HepG2 (cell line): ENCODE results near the gene CARMIL1. TPM values are rescaled to one million over a fixed set of nuclear protein-coding genes. Genes with fewer than 3 reads are reported as not detected.

Experiments used
- ATAC-seq: fragments of 200-7000 bp; cut with Tn5 transposase; 3 replicates; pipeline ENCODE4 v1.9.1; 2020; ENCODE audit warnings: mild to moderate bottlenecking, moderate library complexity
- BruUV-seq: library from RNA; stranded (reverse); fragments of 400-500 nt; replicated peaks from 2 replicates; lab custom pipeline; 2021; lab: Mats Ljungman, UMichigan
- CTCF ChIA-PET: fragments of 300-600 bp; formaldehyde crosslinking; extraction: SDS; loops from one replicate; lab custom pipeline; 2021; ENCODE audit warnings: low total read pairs, inconsistent platforms, low intra/inter-chr PET ratio; lab: Yijun Ruan, JAX
- POLR2A ChIA-PET: fragments of 350-600 bp; sonication (Branson Sonifier 250); formaldehyde crosslinking; loops from one replicate; lab custom pipeline; 2020; ENCODE audit warnings: antibody characterized with exemption, inconsistent platforms; lab: Yijun Ruan, JAX
- DNase-seq: peaks from one replicate; pipeline ENCODE4 v3.0.0-alpha.2; 2015; ENCODE audit warnings: low spot score
- FAIRE-seq: peaks from 3 replicates; lab custom pipeline; 2011; peaks lifted over from hg19 to GRCh38; lab: Jason Lieb, UNC
- H2AFZ ChIP-seq: one replicate; pipeline ENCODE4 v1.6.1; 2011; ENCODE audit warnings: low read length, inconsistent platforms
- H3K27ac ChIP-seq: fragments of 300-600 bp; 3 replicates; pipeline ENCODE4 v1.8.0; 2011; ENCODE audit warnings: mixed run types, mild to moderate bottlenecking, mixed read lengths, low read length, inconsistent platforms; ENCODE audit not compliant: insufficient read depth; ENCODE audit errors: extremely low read length
- H3K27me3 ChIP-seq, 2 experiments: fragments of 200-600 bp in 1 of 2; 2 replicates in 1 of 2; 3 replicates in 1 of 2; pipeline versions ENCODE4 v1.6.0 to v1.8.0; 2011; ENCODE audit warnings: low read length in 2 of 2, mild to moderate bottlenecking in 2 of 2, moderate library complexity in 2 of 2, inconsistent platforms in 1 of 2; ENCODE audit not compliant: insufficient read depth in 2 of 2, control insufficient read depth in 1 of 2
- H3K36me3 ChIP-seq, 2 experiments: fragments of 200-600 bp in 1 of 2; replicated peaks in 1 of 2; 2 replicates in 1 of 2; 3 replicates in 1 of 2; pipeline versions ENCODE4 v1.5.1 to v1.8.0; 2011; ENCODE audit warnings: low read length in 2 of 2, inconsistent platforms in 1 of 2; ENCODE audit not compliant: insufficient read depth in 2 of 2, control insufficient read depth in 1 of 2
- H3K4me1 ChIP-seq: 2 replicates; pipeline ENCODE4 v1.5.1; 2012; ENCODE audit warnings: low read length, inconsistent platforms; ENCODE audit not compliant: insufficient read depth
- H3K4me2 ChIP-seq: 2 replicates; pipeline ENCODE4 v1.6.0; 2011; ENCODE audit warnings: low read depth, low read length, inconsistent platforms
- H3K4me3 ChIP-seq, 3 experiments: fragments of 200-600 bp in 1 of 3; sonication (generic), shearing (Covaris generic) in 1 of 3; replicated peaks in 1 of 3; 2 replicates each; pipeline ENCODE4 v1.5.1; 2011 to 2016; ENCODE audit warnings: low read length in 3 of 3, inconsistent platforms in 2 of 3, low read depth in 2 of 3, mild to moderate bottlenecking in 2 of 3, control low read depth in 1 of 3, mixed read lengths in 1 of 3; ENCODE audit not compliant: insufficient read depth in 1 of 3
- H3K79me2 ChIP-seq: one replicate; pipeline ENCODE4 v1.6.1; 2011; ENCODE audit warnings: low read length, inconsistent platforms; ENCODE audit not compliant: insufficient read depth
- H3K9ac ChIP-seq: 2 replicates; pipeline ENCODE4 v1.6.0; 2011; ENCODE audit warnings: mild to moderate bottlenecking, low read depth, low read length, inconsistent platforms; ENCODE audit not compliant: insufficient read depth
- H3K9me3 ChIP-seq: 2 replicates; pipeline ENCODE4 v1.5.1; 2012; ENCODE audit warnings: mild to moderate bottlenecking, low read length
- H4K20me1 ChIP-seq: 2 replicates; pipeline ENCODE4 v1.6.0; 2011; ENCODE audit warnings: inconsistent platforms, mild to moderate bottlenecking, low read length, moderate library complexity; ENCODE audit not compliant: insufficient read depth
- CEBPG ChIP-seq: IDR thresholded peaks from 2 replicates; pipeline ENCODE4 v1.6.1; 2016
- DBP ChIP-seq: sonication (generic); formaldehyde crosslinking; IDR thresholded peaks from 2 replicates; pipeline ENCODE4 v1.4.0; 2020; ENCODE audit warnings: missing genetic modification reagents; ENCODE audit errors: not compliant biosample characterization
- DRAP1 ChIP-seq: IDR thresholded peaks from 2 replicates; pipeline ENCODE4 v1.6.1; 2016; ENCODE audit warnings: missing genetic modification reagents, missing compliant biosample characterization
- MAFF ChIP-seq: IDR thresholded peaks from 2 replicates; pipeline ENCODE4 v1.6.1; 2011; ENCODE audit warnings: low read depth, low read length, improper control_type of control experiment
- MAFK ChIP-seq, 2 experiments: IDR thresholded peaks in 1 of 2; conservative IDR thresholded peaks in 1 of 2; 2 replicates each; pipeline ENCODE4 v1.6.1; 2011; ENCODE audit warnings: improper control_type of control experiment in 2 of 2, low read length in 2 of 2
- MAX ChIP-seq: IDR thresholded peaks from 2 replicates; pipeline ENCODE4 v1.6.1; 2012; ENCODE audit warnings: inconsistent platforms
- MZF1 ChIP-seq: sonication (generic); formaldehyde crosslinking; IDR thresholded peaks from 2 replicates; pipeline ENCODE4 v1.8.1; 2023; ENCODE audit warnings: mild to moderate bottlenecking, missing genetic modification reagents, borderline replicate concordance
- NFKBIZ ChIP-seq: IDR thresholded peaks from 2 replicates; pipeline ENCODE4 v1.6.1; 2018; ENCODE audit warnings: missing genetic modification reagents, missing compliant biosample characterization
- RARG ChIP-seq: sonication (generic); formaldehyde crosslinking; IDR thresholded peaks from 2 replicates; pipeline ENCODE4 v1.4.0; 2020; ENCODE audit warnings: low read depth, mild to moderate bottlenecking, missing genetic modification reagents
- RFXANK ChIP-seq: IDR thresholded peaks from 2 replicates; pipeline ENCODE4 v1.6.1; 2016
- SP4 ChIP-seq: sonication (generic); formaldehyde crosslinking; IDR thresholded peaks from 2 replicates; pipeline ENCODE4 v1.8.1; 2023; ENCODE audit warnings: mild to moderate bottlenecking, missing genetic modification reagents
- ZNF138 ChIP-seq: sonication (generic); formaldehyde crosslinking; IDR thresholded peaks from 2 replicates; pipeline ENCODE4 v1.5.0; 2020; ENCODE audit warnings: mild to moderate bottlenecking, low read depth, missing genetic modification reagents
- ZNF234 ChIP-seq: sonication (generic); formaldehyde crosslinking; conservative IDR thresholded peaks from 2 replicates; pipeline ENCODE4 v1.5.1; 2020; ENCODE audit warnings: mild to moderate bottlenecking, missing genetic modification reagents
- ZNF296 ChIP-seq: sonication (generic); formaldehyde crosslinking; conservative IDR thresholded peaks from 2 replicates; pipeline ENCODE4 v1.5.0; 2020; ENCODE audit warnings: mild to moderate bottlenecking, missing genetic modification reagents
- ZNF33A ChIP-seq: sonication (generic); formaldehyde crosslinking; IDR thresholded peaks from 2 replicates; pipeline ENCODE4 v1.5.1; 2020; ENCODE audit warnings: missing genetic modification reagents, mild to moderate bottlenecking, moderate library complexity, borderline replicate concordance
- WGBS: methylation state at CpG from one replicate; pipeline ENCODE4 v1.1.6; 2017; ENCODE audit warnings: low lambda C conversion rate; 5-methylcytosine and 5-hydroxymethylcytosine counted together
- in situ Hi-C: cut with HindIII; loops from 2 replicates; pipeline ENCODE4 v1.10.0; 2017; ENCODE audit warnings: low pct_unique_long_range_greater_than_20kb; ENCODE audit not compliant: extremely low pct_ligation_motif_present
- intact Hi-C: fragments of 100-400 bp; cut with micrococcal nuclease; formaldehyde crosslinking; loops from one replicate; pipeline ENCODE4 v1.10.0; 2022; ENCODE audit not compliant: unreplicated experiment
- polyA plus RNA-seq, 8 experiments: library from polyadenylated mRNA; depleted of rRNA in 3 of 8; stranded (reverse) in 7 of 8; unstranded in 1 of 8; fragments of >200 nt; fragmentation: Illumina TruSeq in 4 of 8; extraction: Trizol in 4 of 8; gene quantifications; 2 replicates each; pipeline versions ENCODE4 v1.2.1 to v1.2.3, GENCODE V29; 2011 to 2016; ENCODE audit warnings: low read depth in 4 of 8, missing spikeins in 1 of 8, mixed read lengths in 1 of 8; ENCODE audit not compliant: insufficient read depth in 1 of 8
- total RNA-seq, 5 experiments: library from RNA; depleted of rRNA; stranded (reverse); fragments of >200 nt; fragmentation: Illumina TruSeq; extraction: Trizol; gene quantifications; 2 replicates each; pipeline ENCODE4 v1.2.3, GENCODE V29; 2016; ENCODE audit warnings: low read depth in 1 of 5

The CARMIL1 gene
- total and polyA plus RNA-seq, 2 of the 13 experiments (the other 11 are each of a cell fraction or from before 2014, with no cell fraction given) = 1.8 to 2.6 TPM

- no peaks in the 10 kb centered on the region for H3K9me3 ChIP-seq
- CTCF ChIA-PET = no interaction called here
- no peak overlapping the region for H3K27ac ChIP-seq
- no peak overlapping the region for H3K9ac ChIP-seq
- TF ChIP-seq MAX (no peak), MAFF (0 out of 2 replicates have a peak, but pooled peaks have one; percentile 16), MAFK (conservative IDR thresholded peaks at IDR 0.05 in 1 of 2, IDR thresholded peaks at IDR 0.05 in 1 of 2; ENCODE audit: low read length in 2 of 2) (peak; percentile 52 to 68; a peak in 3 of 4 replicates), ZNF234 (CRISPR knock-in tag) (no peak)
- 0 out of 2 replicates have a peak, but pooled peaks cover 8% of the 10 kb centered on the region for H3K4me1 ChIP-seq
- no peaks in the 10 kb centered on the region for H3K27me3 ChIP-seq
- no peak overlapping the region for H2AFZ ChIP-seq
- no peak overlapping the region for H3K4me2 ChIP-seq
- no peaks in the 10 kb centered on the region for H3K36me3 ChIP-seq
- DNase-seq (no peak), FAIRE-seq (no peak), ATAC-seq (no peak)
- in situ Hi-C loops (no loop called here), intact Hi-C loops (no loop called here)
- WGBS = 95% methylated on average over 2 of the region's 2 CpGs
- POLR2A ChIA-PET = no interaction called here
- H3K4me3 ChIP-seq = no peak overlapping the region
- no peaks in the 10 kb centered on the region for H3K79me2 ChIP-seq
- no TSS peak for BruUV-seq
- H4K20me1 ChIP-seq = no peaks in the 10 kb centered on the region
Measured at GRCh38 chr6:25579391-25579883, 300.3 kb downstream of the CARMIL1 start.

- Histone ChIP-seq H3K4me2 (no peak overlapping the region), H3K9me3 (no peaks in the 10 kb centered on the region), H3K36me3 (no peaks in the 10 kb centered on the region), H3K79me2 (no peaks in the 10 kb centered on the region), H2AFZ (no peak overlapping the region), H4K20me1 (no peaks in the 10 kb centered on the region), H3K4me3 (no peak overlapping the region), H3K27ac (no peak overlapping the region), H3K27me3 (no peaks in the 10 kb centered on the region), H3K9ac (no peak overlapping the region), H3K4me1 (0 out of 2 replicates have a peak, but pooled peaks cover 8% of the 10 kb centered on the region)
- TF ChIP-seq DBP (CRISPR knock-in tag) (no peak), CEBPG (CRISPR knock-in tag) (no peak), DRAP1 (CRISPR knock-in tag) (no peak), ZNF296 (CRISPR knock-in tag) (no peak), RARG (CRISPR knock-in tag) (no peak), NFKBIZ (CRISPR knock-in tag) (no peak), MZF1 (CRISPR knock-in tag) (no peak), RFXANK (CRISPR knock-in tag) (no peak), ZNF33A (no peak), SP4 (no peak), ZNF138 (CRISPR knock-in tag) (no peak)
- 51% methylated on average over 4 of the region's 4 CpGs for WGBS
- FAIRE-seq (no peak), ATAC-seq (no peak), DNase-seq (no peak)
- no TSS peak for BruUV-seq
- intact Hi-C loops = no loop called here
- ChIA-PET POLR2A (no interaction called here), CTCF (no interaction called here)
- in situ Hi-C loops = no loop called here
Measured at GRCh38 chr6:25579902-25580495, 300.8 kb downstream of the CARMIL1 start.
